ENCODE results near the gene ATP5IF1.

ATP5IF1 gene

DNA sequence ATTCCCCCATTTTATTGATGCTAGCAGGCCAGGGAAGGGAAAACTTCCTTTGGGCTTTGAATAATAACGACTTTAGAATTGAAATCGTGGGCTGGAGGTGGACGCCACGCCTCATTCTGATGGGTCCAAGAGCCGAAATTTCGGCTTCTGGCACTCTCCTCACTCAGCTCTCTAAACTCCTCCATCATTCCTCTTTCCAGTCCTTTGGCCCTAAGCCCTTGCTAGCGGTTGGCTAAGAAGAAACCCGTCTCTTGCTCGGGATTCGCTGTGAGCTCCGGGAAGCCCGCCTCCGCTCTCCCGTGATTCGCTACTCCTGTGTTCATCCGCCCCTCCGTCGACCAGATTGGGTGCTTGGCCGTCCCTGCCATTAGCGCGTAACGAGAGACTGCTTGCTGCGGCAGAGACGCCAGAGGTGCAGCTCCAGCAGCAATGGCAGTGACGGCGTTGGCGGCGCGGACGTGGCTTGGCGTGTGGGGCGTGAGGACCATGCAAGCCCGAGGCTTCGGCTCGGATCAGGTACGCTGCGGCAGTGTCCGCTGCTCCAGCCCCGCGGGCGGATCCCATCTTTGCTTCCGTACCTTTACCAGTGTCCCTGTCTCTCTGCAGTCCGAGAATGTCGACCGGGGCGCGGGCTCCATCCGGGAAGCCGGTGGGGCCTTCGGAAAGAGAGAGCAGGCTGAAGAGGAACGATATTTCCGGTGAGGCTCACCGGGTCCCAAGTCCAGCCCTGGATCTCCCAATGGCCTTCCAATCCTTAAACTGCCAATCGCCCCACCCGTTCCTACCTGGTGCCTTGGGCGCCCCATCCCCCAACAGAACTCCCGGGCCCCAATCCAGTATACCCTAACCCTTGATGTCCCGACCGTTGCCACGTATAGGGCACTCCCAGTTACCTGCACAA is at the start of gene ATP5IF1:
Gene ATP5IF1 (plus strand): TSS at position 370 of the 901 bp plus-strand sequence. CDS start 60 bp downstream, at position 430.
- DNase-seq: peak; percentile 96 to 97

DNA sequence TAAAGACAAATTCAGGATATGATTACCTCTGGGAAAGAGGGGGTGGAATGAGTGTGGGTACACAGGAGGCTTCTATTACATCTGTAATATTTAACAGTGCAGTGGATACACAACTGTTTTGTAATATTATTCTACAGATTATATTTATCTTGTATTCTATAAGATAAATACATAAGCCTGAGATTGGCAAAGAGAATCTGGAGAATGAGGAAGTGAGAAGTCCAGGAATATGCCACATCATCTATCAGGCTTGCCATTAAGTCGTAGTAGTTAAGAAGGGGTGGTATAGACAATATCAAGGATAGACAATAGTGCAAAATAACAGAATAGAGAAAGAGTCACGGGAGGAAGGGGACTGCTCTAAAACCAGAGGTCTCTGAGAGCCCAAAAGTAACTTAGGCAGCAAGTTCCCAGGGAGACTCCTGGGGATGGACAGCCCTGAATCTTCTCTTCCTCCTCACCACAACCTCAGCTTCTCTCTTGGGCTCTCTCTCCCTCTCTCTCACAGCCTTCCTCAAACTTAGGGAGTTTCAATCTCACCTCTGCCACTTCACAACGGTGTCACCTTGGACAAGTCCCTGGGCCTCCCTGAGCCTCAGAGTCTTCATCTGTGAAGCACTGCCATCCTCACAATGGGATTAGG is 45.5 kb upstream of the ATP5IF1 start:
- no peak for DNase-seq

DNA sequence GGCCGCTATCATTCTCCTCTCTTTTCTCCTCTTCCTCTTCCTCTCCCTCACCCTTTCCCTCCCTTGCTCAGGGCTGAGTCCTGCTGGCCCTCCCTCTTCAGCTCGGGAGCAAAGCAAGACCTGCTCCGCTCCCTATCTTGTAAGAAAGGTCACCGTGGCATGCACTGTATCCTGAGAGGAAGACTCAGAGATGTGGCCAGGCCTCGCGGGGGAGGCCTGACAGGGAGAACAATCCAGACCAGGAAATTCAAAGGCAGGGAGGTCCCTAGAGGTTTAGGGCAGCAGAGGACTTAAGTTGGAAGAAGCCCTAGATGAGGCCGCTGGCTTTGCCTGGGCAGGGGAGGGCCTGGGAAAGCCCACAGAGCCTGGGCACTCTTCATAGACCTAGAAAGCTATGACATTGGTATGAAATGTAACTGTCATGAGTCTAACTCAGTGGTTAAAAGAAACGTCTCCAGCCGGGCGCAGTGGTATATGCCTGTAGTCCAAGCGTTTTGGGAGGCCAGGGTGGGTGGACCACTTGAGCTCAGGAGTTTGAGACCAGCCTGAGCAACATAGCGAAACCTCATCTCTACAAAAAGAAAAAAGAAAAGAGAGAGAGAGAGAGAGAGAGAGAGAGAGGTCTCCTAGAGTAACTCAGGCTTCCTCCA is 44.8 kb upstream of the ATP5IF1 start:
- no peak for DNase-seq

DNA sequence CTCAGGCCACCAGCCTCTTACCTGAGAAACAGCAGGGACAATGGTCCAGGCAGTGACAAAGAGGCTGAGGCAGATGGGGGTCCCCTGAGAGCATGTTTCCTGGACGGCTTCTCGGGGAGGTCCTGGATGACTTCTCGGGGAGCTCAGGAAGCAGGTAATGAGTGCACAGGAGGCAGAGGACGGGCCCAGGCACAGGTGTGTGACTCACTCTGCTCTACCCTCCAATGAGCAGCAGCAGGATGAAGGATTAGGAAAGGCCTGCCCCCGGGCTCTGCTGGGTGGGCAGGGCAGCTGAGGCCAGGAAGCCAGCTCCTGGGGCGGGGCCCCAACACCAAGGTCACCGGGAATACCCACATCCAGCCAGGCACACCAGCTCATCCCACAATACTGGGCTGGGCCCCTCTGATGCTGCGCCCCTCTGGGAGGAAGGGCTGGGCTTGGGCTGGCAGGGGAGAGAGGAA is 42.2 kb upstream of the ATP5IF1 start:
- DNase-seq: no peak

DNA sequence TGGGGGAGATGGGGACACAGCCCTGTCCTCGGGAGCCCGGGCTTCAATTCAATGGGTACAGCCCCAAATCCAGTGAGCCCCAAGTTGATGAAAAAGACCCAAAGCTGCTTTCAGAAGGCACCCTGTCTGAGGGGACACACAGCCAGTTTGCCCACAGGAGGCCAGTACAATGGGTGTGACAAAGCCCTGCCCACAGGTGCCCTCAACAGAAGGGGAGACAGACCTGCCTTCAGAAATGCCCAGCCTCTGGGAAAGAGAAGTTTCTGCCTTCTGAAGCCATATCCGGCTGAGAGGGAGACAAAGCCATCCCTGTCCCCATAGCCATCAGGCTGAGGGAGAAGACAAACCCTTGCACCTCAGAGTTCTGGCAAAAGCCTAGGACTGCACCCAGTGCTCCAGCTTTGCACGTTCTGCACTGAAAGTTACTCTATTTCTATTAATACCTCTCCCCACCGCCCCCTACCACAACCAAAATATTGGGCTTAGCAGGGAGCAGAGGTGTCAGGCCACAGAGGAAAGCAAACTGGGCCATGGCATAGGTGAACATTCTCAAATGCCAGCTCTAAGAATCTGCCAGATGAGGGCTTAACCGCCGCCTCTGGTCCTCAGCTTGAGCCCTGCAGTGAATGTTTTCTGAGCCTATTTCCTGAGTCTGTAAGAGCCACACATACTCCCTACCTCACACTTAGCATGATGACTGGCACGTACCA is 41.4 kb upstream of the ATP5IF1 start:
- DNase-seq: no peak

DNA sequence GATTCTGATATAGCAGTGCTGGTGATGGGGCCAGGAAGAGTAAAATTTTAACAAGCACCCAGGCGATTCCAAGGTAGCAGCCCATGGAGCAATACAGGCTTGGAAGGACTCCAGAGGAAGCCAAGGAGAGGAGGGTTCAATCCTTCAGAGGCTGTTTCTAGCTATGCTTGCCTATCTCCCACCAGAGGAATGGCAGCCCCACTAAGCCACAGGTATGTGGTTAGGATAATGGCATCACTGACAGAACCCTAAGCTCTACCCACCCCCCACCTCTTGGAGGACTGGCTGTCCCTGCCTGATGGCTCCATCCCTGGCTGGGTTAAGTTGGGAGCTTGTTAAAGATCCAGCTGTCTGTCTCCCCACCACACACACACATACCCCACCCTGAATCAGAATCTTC is 40.1 kb upstream of the ATP5IF1 start:
- no peak for DNase-seq

DNA sequence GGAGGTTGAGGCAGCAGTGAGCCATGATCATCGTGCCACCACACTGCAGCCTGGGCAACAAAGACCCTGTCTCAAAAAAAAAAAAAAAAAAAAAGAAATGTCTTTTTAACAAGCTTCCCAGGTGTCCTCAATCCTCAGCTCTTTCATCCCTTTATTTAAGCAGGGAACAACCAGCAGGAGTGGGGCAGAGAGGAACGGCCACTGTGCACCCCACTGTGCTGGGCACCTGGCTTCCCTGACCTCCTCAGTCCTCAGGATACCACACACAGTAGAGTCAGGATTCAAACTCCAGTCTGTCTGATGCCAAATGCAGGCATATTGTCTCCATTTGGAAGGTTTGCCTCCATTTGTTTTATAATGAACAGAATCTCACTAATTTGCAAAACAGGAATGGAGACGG is 39.6 kb upstream of the ATP5IF1 start:
- DNase-seq: no peak

DNA sequence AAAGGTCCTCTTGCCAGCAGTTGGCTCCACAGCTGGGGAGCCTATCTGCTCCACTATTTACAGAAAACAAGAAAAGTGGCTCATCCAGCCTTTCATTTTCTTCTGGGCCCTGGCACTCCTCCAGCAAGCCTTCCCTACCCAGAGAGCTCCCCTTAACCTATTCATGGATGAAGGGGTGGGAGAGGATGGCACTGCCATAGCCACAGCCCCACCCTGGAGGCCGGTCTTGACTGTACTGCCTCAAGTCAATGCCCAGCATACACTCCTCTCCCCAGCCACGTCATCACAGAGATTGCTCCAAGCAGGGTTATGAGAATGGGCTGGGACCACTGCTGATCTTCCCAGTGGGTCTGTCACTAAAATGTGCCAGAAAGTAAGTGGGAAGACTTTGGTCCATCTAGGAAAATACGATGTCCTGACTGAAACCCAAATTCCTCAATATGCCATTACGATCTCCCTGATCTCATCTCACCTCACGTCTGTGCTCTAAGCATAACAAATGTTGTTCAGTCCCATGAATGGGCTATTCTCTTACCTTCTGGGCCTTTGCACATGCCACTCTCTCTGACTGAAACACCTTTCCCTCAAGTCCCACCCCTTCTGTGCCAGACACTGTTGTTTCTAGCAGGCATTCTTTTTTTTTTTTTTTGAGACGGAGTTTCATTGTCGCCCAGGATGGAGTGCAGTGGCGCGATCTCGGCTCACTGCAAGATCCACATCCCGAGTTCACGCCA is 38.1 kb upstream of the ATP5IF1 start:
- DNase-seq: no peak

DNA sequence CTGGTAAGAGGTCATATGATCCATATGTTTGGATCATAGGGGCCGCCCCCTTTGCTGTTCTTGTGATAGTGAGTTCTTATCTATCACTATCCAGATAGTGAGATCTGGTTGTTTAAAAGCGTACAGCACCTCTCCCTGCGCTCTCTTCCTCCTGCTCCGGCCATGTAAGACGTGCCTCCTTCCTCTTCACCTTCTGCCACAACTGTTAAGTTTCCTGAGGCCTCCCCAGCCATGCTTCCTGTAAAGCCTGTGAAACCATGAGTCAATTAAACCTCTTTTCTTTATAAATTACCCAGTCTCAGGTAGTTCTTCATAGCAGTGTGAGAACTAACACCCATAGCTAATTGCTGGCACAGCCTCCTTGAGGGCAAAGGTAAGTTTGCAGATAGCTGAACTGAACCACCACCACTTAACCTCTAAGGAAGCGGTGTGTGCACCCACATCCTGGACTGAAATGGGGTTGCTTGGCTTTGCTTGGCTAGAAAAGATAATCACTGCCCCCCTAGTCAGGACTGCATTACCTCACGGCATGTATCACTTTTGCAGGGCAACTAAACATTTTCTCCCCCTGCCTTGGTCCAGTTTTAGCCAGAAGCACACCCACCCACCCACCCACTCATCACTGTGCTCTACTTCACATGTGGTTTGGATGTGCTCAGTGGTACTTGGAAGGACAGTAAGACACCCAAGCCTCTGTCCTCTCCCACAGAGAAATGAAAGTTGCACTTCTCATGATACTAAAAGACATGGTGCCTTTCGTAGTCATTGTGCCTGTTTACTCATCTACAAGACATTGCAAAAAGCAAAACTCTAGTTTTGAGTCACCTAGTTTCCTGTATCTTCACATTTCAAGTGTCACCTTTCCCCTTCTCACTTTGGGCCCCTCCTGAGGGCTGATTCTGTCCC is 36.3 kb upstream of the ATP5IF1 start:
- peak; percentile 62 to 76 for DNase-seq

DNA sequence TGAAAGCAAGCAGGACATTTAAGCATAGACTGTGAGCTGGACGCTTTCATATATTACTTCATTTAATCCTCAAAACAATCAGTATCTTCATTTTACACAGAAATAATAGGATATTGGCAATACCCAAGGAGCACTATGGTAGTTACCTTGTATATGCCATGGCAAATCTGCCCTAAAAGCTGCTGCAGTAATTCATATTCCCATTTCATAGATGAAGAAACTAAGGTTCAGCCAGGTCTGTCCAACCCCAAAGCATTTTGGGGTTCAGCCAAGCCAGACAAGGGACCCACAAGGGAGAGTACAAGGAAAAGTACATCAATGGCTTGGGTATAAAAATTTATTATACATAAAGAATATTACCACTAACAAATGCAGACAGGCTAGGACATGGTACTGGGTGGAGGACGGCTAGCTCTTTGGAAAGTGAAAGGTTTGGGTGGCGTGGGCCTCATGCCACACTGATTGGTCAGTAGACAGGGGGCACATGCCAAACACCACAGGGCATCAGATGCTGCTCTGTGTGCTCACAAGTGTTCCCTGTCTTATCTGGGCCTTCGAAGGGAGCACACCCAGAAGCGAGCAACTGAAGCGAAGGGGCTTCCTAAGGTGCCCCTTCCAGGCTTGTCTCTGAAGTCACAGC is 35.6 kb upstream of the ATP5IF1 start:
- no peak for DNase-seq

DNA sequence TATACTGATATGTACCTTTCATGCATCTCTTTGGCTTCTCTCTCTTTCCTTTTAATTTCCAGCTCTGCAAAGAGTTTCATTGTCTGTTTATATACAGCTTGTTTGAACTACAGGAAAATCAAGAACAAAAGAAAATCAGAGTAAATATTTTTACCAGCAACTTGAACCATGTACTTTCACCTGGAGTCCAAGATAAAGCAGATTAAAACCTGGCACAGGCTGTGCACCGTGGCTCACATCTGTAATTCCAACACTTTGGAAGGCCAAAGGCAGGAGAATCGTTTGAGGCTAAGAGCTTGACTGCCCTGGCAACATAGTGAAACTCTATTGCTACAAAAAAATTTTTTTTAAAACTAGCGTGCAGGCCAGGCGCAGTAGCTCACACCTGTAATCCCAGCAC is 30.7 kb upstream of the ATP5IF1 start:
- no peak for DNase-seq

DNA sequence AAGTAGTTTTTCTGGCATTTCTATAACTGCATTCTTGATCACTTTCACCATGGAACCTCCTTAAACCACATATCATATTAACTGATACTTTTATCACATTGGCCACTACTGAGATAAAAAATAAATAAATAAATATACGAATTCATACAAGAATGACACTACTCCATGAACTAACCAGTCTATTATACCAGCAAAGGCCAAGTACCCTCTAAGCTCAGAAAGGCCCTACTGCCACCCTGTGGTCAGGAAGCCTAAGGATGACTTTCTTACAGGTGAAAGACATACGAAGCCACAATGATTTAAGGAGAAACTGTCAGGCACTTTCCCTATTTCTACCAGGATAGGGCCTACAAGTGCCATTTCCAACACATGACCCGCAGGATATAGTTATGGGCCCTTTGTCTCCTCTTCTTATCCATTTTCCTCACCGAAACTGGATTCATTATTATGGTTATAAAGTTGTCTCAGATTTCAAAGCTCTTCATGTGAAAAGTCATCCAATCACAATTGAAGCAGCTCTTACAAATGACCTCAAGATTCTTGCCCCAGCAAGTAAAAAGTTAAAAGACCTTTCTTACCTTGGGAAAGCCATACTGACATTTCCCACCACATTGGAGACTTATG is 27.0 kb upstream of the ATP5IF1 start:
- DNase-seq: peak; percentile 79

DNA sequence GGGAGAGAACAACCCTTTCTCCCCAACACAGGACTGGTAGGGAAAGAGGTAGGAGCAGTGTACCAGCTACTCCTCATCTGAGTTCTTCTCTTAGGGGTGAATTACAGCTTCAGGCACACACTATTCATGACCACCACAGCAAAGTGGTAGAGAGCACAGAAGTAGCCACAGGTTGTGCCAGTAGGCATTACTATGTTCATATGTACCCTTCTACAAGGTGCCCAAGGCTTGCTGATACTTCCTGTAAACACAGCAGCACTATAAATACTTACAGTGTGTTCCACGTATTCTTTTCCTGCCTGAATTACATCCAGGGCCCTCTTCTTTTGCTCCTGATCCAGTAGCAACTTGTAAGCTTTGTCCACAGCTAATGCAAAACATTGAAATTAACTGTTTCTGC is 26.2 kb upstream of the ATP5IF1 start:
- no peak for DNase-seq

DNA sequence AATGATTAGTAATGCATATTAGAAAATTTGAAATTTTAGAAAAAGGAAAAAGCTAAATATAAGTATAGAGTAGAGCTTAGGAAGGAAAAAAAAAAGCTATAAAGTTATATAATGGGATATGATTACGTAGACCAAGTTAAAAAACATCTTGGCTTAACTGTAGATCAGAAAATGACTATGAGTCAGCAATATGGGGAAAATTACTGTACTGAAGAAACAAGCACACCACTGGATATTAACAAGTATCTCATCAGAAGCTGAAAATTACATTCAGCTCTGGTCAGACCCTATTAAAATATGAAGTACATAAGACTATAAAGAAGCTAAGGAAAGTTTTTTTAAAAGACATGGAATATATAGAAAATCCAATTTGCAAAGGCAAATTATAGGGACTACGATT is 22.6 kb upstream of the ATP5IF1 start:
- DNase-seq: no peak

DNA sequence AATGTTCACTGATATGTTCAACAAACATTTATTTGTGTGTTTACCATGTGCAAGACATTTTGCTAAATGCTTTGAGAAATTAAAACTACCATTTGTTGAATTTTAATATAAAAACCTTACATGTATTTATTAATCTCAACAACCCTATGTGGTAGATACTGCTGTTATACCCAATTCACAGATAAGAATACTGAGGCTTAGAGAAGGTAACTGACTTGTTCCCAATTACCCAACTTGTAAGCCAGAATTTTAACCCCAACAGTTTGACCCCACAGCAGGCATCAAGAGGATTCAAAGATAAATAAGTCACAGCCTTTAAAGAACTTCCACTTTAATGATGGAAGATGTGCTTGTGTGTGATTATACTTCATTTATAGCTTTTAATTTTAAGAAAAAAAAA is 6.8 kb upstream of the ATP5IF1 start:
- no peak for DNase-seq

DNA sequence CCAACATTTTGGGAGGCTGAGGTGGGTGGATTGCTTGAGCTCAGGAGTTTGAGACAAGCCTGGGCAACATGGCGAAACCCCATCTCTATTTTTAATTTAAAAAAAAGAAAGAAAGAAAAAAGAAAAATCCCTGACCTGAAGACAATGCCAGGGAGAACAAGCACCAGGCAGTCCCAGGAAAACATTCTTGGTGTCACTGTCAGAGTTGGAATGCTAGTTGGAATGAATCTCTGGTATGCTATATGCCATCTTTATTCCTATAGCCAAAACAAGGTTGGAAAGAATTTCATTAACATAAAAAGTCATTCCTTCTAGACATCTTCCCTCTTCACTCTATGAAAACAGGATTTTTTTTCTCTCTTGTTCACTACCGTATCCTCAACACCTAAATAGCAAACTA is 5.9 kb upstream of the ATP5IF1 start:
- DNase-seq: no peak

DNA sequence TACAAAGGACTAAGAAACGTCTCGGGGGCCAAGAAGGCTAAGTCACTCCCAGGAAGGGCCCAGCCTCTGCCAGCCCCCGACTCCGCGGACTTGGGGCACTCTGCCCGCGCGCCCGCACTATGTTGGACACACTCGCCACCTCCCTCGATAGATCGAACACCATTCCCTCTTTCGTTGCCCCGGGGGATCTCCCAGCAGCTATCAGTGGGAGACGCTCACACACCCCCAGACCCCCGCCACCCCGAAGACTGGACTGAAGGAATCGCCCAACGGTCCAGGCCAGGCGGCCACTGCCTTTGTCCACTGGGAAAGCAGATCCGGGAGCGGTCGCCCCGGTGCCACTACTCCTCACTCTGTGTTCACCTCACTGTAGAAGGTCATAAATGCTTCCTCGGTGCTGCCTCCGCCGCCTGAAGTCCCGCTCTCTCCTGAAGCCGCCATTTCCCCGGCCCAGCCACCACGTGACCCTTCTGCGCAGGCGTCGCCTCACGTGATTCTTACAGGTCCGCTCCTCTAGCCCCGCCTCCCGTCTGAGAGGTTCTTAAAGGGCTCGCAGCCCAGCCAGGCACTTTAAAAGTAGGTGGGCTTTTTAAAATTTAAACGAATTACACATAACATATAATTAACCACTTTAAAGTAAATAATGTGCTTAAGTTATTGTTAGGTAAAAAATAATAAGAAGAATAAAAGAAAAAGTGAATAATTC is 3.2 kb upstream of the ATP5IF1 start, which contains the start of gene DNAJC8:
Gene DNAJC8 (minus strand): TSS at position 472 of the 706 bp plus-strand sequence. CDS start 31 bp downstream, at position 441.
- DNase-seq: peak; percentile 93 to 94

DNA sequence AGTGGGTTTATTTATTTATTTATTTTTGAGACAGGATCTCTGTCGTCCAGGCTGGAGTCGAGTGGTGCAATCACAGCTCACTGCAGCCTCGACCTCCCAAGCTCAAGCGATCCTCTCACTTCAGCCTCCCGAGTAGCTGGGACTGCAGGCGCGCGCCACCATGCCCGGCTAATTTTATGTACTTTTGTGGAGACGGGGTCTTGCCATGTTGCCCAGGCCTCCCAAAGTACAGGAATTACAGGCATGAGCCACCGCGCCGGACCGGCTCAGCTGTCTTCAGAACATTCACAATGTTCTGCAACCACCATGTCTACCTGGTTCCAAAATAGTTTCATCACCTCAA is 2.7 kb upstream of the ATP5IF1 start:
- DNase-seq: no peak

DNA sequence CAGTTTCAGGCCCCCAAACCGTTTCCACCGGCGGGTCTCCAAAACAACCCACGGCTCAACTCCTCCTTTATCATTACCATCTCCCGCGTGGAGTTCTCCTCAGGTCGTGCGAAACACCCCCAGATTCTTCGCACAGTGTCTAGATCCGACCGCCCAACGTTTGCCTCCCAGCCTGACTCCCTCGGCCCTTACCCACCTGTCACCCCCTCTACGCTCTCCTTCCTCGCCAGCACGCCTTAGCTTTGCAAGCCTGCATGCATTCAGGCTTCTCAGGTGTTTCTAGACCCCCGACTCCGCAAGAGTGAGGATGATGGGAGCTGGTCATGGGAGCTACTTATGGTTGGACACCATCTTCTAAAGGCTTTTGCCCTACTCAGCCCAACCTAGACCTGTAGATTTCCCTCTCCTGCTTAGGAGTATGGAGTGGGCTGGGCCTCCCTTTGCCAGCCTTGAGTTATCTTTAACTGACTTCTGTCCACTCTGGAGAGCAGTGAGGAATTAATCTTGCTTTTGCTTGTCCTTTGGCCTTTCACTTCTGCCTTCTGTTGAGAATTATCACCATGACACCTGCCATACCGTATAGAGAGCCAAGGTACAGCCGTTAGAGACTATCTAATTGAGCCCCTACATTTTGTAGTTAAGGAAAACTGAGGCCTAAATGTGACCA is 865 bp downstream of the ATP5IF1 start:
- DNase-seq: peak in 1 of 2 donors; percentile 14

Measured in CD4-positive, alpha-beta T cell treated with Interleukin-4 for 1 hour (primary cell).